HS-5 (cell line): ENCODE measurements around the gene SPTLC3.

ENCODE experiments used
- DNase-seq: peaks from one replicate; pipeline ENCODE4 v3.0.0-alpha.2; 2012; ENCODE audit warnings: low read depth

The SPTLC3 gene

GRCh38 chr20:13034115-13034514 is 25.3 kb downstream of the SPTLC3 start:
- no peak for DNase-seq

DNA sequence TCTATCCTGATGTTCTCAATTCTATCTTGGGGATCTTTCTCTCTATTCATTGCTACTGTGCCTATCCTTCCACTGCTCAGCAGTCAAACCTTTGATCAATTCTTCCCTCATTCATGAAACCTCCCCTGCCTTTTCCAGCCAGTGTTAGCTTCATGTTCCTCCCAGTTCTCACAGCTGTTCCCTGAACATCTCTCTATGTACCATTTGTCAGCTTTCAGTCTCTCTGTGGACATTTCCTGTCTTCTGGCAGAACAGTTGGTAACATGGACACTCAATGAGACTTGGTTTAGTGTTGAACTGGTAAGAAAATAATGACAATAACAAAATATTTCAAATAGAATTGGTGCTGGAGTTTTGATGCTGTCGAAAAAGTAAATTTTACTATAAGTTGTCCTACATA is 26.2 kb downstream of the SPTLC3 start:
- DNase-seq: no peak

DNA sequence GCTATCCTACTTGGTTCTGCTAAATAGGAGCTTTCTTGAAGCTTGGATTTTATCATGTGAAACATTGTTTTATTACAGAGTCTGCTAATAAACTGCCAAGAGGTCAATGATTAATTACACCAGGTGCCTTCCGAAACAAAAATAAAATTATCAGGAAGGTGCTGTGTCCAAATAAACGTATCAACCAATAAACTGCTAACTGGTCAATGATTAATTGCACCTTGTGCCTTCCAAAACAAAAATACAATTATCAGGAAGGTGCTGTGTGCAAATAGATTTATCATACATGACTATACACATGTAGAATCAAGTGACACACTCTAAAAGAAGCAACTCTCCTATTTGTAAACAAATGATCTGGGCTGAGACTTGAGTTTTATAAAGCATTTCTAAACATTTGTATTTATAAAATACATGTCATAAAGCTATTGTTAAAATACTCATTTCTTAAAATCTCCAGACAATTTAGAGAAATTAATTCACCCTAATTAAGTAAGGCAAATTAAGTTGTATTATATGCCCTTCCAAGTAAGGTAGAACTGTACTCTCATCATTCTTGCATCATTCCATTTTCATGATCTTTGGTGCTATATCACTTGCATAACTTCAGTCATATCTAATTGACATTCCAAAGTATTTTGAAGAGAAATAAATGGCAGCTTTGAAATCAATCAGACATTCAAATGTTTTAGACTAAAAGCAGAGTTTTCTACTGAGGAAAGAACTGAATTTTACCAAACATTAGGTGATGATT is 26.8 kb downstream of the SPTLC3 start:
- no peak for DNase-seq

- no peak for DNase-seq
Observed at GRCh38 chr20:13037727-13038126, 29.0 kb downstream of the SPTLC3 start.

- DNase-seq: no peak
Observed at GRCh38 chr20:13041574-13042457, 33.0 kb downstream of the SPTLC3 start.

- DNase-seq: no peak
Observed at GRCh38 chr20:13042458-13042794, 33.7 kb downstream of the SPTLC3 start.

DNA sequence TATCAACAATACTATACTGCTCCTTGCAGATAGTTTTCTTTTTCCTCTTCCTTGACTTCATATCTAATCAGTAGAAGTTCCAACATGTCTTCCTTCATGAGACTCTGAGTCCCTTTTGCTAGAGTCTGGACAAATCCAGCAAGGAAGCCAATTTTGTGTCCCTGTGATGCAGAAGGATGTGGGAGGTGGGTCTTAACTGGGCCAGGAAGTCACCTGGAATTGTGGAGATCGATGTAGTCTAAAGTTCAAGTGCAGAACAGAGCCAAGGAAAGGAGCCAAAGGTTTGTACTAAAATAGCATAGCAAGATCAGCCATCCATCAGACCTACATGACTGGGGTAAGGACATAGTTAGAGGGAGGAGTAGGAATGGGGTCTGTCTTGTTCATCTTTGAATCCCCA is 37.6 kb downstream of the SPTLC3 start:
- no peak for DNase-seq

DNA sequence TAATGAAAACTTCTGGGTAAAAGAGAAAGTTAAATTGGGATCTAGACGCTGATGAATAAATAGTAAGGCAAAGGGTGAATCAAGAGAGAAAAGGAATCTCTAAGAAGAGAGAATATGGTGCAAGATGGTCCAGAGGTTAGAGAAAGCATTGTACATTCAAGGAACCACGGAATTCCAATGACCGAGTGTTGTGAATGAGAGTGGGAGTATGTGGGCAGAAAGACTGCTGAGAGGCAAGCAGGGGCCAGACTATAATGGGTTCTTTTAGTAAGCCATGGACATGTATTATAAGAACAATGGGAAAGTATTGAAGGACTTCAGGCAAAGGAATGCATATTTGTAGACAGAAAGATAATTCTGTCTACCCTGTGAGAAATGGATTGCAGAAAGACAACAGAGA is 45.2 kb downstream of the SPTLC3 start:
- DNase-seq: no peak

DNA sequence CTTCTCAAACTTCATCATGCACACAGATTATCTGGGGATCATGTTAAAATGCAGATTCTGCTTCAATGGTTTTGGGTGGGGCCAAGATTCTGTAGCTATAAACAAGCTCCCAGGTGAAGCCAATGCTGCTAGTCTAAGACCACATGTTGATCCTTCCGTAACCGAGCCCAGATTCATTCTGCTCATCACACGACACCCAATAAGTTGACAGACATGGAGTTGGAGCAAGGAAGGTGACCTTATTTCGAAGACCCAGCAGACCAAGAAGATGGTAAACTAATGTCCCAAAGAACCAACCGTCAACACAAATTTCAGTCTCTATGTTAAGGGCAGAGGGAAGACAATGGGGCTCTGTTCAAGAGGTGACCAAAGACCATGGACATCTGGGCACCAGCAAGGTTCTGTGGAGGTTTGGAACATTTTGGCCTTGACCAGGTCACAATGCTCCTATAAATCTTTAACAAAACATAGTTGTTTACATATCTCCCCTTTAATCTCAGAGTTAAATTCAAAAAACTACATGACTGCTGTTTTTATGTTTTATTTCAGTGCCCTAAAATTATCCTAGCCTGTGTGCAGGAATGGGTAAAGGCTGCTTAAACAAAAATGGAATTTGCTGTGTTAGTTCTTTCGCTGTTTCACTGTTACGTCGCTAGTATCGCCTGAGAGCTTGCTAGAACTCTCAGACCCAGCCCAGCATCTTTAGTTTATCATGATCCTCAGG is 50.1 kb downstream of the SPTLC3 start:
- DNase-seq: no peak

GRCh38 chr20:13059398-13060136 is 50.8 kb downstream of the SPTLC3 start:
- no peak for DNase-seq

- no peak for DNase-seq
Observed at GRCh38 chr20:13060327-13060726, 51.6 kb downstream of the SPTLC3 start.

- no peak for DNase-seq
Observed at GRCh38 chr20:13061381-13061780, 52.6 kb downstream of the SPTLC3 start.

- DNase-seq: no peak
Observed at GRCh38 chr20:13062789-13063188, 54.0 kb downstream of the SPTLC3 start.

GRCh38 chr20:13068336-13068735 is 59.6 kb downstream of the SPTLC3 start:
- DNase-seq: no peak

DNA sequence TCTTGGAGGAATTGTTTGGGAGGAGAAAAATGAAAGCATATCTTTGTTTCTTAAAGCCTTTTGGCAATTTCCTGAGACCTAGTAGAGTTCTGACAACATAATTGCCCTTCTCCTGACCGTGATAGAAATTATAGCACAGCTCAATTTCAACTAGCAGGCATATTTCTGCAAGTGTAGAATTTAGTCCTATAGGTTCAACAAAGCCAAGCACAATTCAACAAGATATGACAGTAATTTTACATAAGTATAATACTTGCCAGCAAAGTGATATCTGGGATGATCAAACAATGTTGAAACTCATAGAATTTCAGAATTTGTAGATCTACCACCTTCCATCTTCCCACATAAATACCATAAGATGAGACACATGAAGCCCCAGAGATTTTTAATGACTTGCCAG is 73.1 kb downstream of the SPTLC3 start:
- no peak for DNase-seq

DNA sequence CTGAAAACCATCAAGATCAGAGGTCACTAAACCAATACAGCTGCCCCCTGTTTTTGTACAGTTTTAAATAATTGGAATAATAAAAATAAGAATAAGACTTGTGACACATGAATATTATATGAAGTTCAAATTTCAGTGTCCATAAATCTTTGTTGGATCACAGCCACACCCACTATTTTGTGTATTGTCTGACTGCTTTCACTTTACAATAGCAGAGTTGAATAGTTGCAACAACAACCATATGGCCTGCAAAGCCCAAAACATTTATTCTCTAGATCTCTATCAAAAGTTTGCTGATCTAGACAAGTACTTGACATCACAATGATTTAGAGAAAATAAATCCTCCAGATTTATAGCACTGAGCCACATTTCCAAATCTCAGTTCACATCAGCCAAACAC is 73.6 kb downstream of the SPTLC3 start:
- DNase-seq: no peak

- DNase-seq: no peak
Observed at GRCh38 chr20:13085275-13085674, 76.5 kb downstream of the SPTLC3 start.

DNA sequence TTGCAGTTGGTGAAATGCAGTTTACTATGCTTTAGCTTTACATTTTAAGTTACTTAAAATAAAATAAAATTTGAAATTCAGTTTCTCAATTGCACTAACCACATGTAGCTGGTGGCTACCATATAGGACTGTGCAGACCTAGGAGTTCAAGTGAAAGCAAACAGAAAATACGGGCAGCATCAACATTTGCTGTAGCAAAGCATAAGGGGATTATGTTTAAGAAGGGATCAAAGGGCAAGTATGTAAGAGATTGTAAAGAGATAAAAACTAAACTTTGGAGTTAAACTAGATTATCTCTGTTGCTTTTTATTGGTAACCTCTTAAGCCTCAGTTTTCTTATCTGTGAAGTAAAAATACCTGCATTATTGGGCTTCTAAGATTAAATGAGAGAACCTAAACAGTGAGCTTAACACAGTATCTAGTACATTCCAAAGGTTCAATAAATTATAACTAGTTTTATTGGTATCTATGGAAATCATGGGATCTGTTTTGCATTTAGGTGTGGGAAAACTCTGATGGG is 81.2 kb downstream of the SPTLC3 start:
- no peak for DNase-seq

DNA sequence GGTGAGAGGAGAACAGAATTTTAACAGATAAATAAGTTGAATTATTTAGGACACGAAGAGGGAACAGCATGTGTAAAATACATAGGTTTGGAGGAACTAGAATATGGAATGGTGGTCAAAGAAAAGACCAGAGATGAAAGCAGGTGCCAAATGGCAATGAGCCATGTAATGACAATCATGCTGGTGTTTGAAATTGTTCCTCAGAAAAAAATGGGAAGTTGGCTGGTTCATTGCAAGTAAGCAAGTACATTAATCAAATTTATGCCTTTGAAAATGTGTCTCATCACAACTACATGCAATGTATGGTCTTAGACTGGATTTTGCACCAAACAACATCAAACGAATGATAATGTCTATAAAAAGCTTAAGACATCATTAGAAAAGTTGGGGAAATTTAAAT is 83.3 kb downstream of the SPTLC3 start:
- no peak for DNase-seq

DNA sequence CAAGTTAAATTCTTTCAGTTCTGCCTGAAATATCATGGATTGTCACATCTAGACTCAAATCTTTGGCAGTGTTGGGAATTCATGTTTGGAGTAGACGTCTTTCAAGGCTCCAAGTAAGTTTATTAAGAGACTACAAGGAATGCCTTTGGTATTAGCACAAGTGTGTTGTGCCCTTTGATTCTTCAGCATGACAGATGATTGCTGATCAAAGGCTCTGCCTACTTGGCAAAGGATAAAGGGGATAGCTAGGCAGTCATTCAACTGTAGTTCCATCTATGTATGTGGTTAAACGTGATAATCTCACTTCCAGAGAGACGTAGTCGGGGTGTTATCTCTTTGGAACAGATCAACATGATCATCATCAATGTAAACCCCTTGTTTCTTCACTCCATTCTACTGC is 86.2 kb downstream of the SPTLC3 start:
- DNase-seq: no peak

DNA sequence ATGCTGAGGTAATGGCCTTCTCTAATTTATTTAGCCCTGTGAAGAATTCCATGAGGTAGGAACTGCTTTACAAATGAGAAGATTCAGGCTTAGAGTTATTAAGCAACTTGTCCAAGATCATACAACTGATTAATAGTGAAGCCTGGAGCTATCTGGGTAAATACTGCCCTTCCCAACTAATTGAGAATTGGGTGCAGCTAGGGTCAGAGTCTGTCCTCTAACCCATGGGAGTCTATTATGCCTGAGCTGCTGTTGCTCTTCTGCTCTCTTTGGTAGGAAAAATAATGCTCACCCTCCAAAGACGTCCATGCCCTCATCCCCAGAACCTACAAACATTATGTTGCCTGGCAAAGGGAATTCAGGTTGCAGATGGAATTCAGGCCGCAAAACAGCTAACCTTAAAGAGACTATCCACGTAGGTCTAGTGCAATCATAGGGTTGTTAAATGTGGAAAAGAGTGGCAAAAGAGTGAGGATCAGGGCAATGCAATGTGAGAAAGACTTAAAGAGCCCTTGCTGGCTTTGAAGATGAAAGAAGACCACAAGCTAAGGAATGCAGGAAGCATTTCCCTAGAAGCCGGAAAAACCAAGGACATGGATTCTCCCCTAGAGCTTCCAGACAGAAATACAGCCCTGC is 90.1 kb downstream of the SPTLC3 start:
- DNase-seq: no peak
